Karpas-422 (cell line): ENCODE data around the gene WNT2. TPM values are rescaled to one million over a fixed set of nuclear protein-coding genes. Genes with fewer than 3 reads are reported as not detected.

Experiments used
- DNase-seq: peaks from one replicate; pipeline ENCODE4 v3.0.0-alpha.2; 2015
- H2AFZ ChIP-seq: fragments of 200-600 bp; sonication (generic); 2 replicates; pipeline ENCODE4 v1.6.1; 2014; ENCODE audit warnings: antibody characterized with exemption, low read length, mixed read lengths
- H3K27ac ChIP-seq: fragments of 200-600 bp; sonication (generic); 2 replicates; pipeline ENCODE4 v1.5.1; 2014; ENCODE audit warnings: mild to moderate bottlenecking, low read length, moderate library complexity
- H3K27me3 ChIP-seq: fragments of 200-600 bp; sonication (generic); 2 replicates; pipeline ENCODE4 v1.6.1; 2014; ENCODE audit warnings: low read length, mixed read lengths
- H3K36me3 ChIP-seq: fragments of 200-600 bp; sonication (generic); 2 replicates; pipeline ENCODE4 v1.6.1; 2014; ENCODE audit warnings: low read length, mixed read lengths; ENCODE audit not compliant: insufficient read depth
- H3K4me1 ChIP-seq: fragments of 200-600 bp; sonication (generic); 2 replicates; pipeline ENCODE4 v1.6.1; 2014; ENCODE audit warnings: mild to moderate bottlenecking, low read length, mixed read lengths
- H3K4me2 ChIP-seq: fragments of 200-600 bp; sonication (generic); 2 replicates; pipeline ENCODE4 v1.6.1; 2014; ENCODE audit warnings: low read length, low read depth, mild to moderate bottlenecking; ENCODE audit not compliant: poor library complexity, severe bottlenecking
- H3K4me3 ChIP-seq: fragments of 200-600 bp; sonication (generic); 2 replicates; pipeline ENCODE4 v1.5.1; 2014; ENCODE audit warnings: mild to moderate bottlenecking, antibody characterized with exemption, low read length, mixed read lengths
- H3K79me2 ChIP-seq: fragments of 200-600 bp; sonication (generic); 2 replicates; pipeline ENCODE4 v1.6.1; 2014; ENCODE audit warnings: mild to moderate bottlenecking, low read length, mixed read lengths
- H3K9ac ChIP-seq: fragments of 200-600 bp; sonication (generic); 2 replicates; pipeline ENCODE4 v1.6.0; 2014; ENCODE audit warnings: low read length
- H3K9me2 ChIP-seq: fragments of 200-600 bp; sonication (generic), shearing (Covaris generic); replicated peaks from 2 replicates; pipeline ENCODE4 v1.6.0; 2014; ENCODE audit warnings: mild to moderate bottlenecking, low read length, moderate library complexity; ENCODE audit not compliant: insufficient read depth
- H3K9me3 ChIP-seq: fragments of 300-700, 200-600 bp; sonication (generic); 2 replicates; pipeline ENCODE4 v1.6.1; 2014; ENCODE audit warnings: low read length, mixed read lengths
- H4K20me1 ChIP-seq: fragments of 200-600 bp; sonication (generic); 2 replicates; pipeline ENCODE4 v1.6.1; 2014; ENCODE audit warnings: mild to moderate bottlenecking, antibody characterized with exemption, low read length, low read depth; ENCODE audit not compliant: insufficient read depth
- total RNA-seq: library from RNA; depleted of rRNA; stranded (reverse); fragments of >200 nt; shearing (Covaris generic); gene quantifications from 2 replicates; pipeline ENCODE4 v1.2.3, GENCODE V29; 2014; ENCODE audit warnings: low replicate concordance; rRNA removed

The WNT2 gene
- total RNA-seq: not detected in 2 replicates

DNA sequence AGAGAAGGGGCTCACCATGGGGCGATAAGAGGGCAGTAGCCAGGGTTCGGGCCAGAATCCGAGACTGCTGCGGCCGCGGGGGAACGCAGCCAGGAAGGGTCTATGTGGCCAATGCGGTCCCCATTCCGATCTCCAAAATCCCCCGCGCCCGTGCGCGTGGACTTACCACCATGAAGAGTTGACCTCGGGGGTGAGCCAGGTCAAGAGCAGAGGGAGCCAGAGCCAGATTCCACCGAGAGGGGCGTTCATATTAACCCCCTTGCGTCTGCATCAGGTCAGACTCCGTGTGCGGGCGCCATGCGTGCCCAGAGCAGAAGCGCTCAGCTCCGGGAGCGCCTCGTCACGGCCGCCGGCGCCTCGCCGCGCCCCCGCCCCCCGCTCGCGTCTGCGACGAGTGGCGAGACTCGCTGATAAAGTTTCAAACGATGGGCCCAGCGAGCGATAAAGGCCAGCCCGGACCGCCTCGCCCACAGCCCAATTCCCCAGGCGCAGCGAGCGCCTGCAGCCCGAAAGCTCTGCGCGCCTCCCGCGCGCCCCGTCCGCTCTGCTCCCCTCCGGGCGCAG lies at the start of gene WNT2:
TSS of gene WNT2 (minus strand) at position 318 of the 564 bp plus-strand sequence. CDS start at position 249, 69 bp downstream.
- Histone ChIP-seq H3K27ac (no peak within 1 kb of the TSS), H3K4me3 (no peak within 1 kb of the TSS), H3K9me2 (no peaks in the 10 kb centered on the region), H3K9me3 (no peaks in the 10 kb centered on the region), H3K27me3 (no peaks in the 10 kb centered on the region), H3K36me3 (no peaks in the 10 kb centered on the region), H3K9ac (no peak within 1 kb of the TSS), H3K4me2 (no peak within 1 kb of the TSS), H2AFZ (no peak within 1 kb of the TSS), H3K79me2 (no peaks in the 10 kb centered on the region), H4K20me1 (no peaks in the 10 kb centered on the region), H3K4me1 (no peaks in the 10 kb centered on the region)
- DNase-seq: no peak

DNA sequence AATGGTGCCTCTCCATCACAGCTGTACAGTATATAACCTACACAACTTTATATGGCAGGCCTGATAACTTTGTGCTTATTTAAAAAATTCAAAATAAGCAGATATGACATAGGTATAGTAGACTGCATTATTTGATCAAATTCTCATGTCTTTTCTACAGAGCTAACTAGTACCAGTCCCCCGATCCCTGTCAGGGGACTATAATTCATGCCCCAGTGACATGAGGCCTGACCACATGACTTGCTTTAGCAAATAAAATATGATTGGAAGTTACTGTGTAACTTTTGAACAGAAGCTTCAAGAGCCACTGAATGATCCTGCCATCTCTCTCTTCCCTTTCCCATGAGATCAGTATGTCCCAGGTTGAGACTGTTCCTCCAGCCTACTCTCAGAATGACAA lies 49.2 kb upstream of the WNT2 start:
- Histone ChIP-seq H4K20me1 (no peaks in the 10 kb centered on the region), H3K9me2 (no peaks in the 10 kb centered on the region), H3K79me2 (no peaks in the 10 kb centered on the region), H3K4me3 (no peak overlapping the region), H3K27me3 (no peaks in the 10 kb centered on the region), H3K36me3 (no peaks in the 10 kb centered on the region), H3K4me2 (no peak overlapping the region), H3K4me1 (no peaks in the 10 kb centered on the region), H2AFZ (no peak overlapping the region), H3K9ac (no peak overlapping the region), H3K27ac (no peak overlapping the region), H3K9me3 (no peaks in the 10 kb centered on the region)
- DNase-seq: no peak

DNA sequence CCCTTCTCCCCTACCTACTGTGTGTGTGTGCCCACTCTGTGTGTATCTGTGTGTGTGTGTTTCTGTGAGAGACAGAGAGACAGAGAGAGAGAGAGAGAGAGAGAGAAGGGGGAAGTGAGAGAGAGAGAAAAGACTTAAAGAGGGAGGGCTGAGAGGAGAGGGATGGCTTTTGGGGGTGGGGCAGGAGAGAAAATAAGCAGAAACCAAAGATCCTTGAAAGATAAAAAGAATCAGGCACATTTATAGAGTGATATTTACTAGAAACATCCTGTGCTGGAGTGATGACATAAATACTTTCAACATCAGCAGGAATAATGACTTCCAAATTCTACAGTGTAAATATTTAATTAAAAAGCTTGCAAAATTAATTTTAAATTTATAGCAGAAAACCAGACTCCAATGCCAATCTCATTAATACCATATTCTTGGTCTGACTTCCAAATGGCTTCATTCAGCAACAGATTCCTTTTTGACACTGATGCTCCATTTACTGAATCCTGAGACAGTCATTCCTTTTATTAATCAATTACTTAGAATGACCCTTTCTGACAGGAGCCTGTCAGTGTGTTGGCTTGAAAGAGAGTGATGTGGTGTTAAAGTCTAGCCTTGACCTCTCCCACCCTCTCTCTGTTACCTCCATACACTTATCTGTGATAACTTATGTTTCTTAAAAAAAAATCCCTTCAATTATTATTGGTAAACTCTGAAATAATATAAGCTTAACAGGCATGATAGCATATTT lies 41.7 kb upstream of the WNT2 start:
- Histone ChIP-seq H3K9me3 (no peaks in the 10 kb centered on the region), H3K4me3 (no peak overlapping the region), H3K79me2 (no peaks in the 10 kb centered on the region), H3K4me2 (no peak overlapping the region), H3K9me2 (no peaks in the 10 kb centered on the region), H3K27ac (no peak overlapping the region), H3K4me1 (no peaks in the 10 kb centered on the region), H3K9ac (no peak overlapping the region), H2AFZ (no peak overlapping the region), H4K20me1 (no peaks in the 10 kb centered on the region), H3K27me3 (no peaks in the 10 kb centered on the region), H3K36me3 (no peaks in the 10 kb centered on the region)
- DNase-seq: no peak

DNA sequence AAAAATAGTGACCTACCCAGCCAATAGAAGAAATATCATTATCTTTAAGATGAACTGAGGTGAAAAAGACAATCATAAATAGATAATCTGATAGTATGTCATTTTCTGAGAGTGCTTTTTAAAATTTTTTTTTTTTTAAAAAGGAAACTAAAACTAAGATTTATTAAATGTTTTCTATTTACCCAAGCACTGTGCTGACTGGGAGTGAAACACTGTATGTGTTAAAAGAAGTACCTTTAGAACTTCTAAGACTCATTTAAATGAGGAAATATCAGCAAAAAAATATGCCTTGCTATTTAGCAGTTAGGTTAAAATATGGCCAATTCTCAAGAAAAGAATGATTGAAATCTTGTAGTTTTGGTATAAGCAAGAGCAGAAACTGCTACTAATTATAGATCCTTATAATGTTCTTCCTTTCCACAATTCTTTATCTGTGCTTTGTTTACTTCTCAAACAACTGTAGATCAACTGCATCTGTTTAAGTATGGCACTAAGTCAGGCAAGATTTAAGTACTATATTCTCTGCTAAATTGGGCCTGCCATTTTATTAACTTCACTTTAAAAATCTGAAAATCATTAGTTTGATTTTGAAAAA lies 39.5 kb upstream of the WNT2 start:
- Histone ChIP-seq H3K9ac (no peak overlapping the region), H3K4me2 (no peak overlapping the region), H3K4me3 (no peak overlapping the region), H2AFZ (no peak overlapping the region), H3K4me1 (no peaks in the 10 kb centered on the region), H3K27ac (no peak overlapping the region), H3K36me3 (no peaks in the 10 kb centered on the region), H4K20me1 (no peaks in the 10 kb centered on the region), H3K9me3 (no peaks in the 10 kb centered on the region), H3K9me2 (no peaks in the 10 kb centered on the region), H3K79me2 (no peaks in the 10 kb centered on the region), H3K27me3 (no peaks in the 10 kb centered on the region)
- no peak for DNase-seq

DNA sequence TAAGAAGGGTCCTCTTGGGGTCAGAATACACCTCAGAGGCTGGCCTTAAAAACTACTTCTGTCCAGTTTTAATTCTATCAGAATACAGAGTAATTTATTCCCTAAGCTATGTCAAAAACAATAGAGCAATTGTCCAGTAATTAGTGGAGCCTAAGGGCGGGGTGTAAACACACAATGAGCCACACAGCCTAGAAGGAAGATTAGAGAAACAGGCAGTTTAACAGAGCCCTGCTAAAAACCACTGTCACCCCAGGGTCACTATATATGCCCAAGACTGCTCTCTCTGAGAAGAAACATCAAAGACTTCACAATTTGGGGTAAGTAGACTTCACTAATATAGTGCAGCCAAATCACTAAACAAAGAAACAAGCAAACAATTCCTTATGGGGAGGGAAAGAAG lies 27.2 kb upstream of the WNT2 start:
- no peak overlapping the region for H3K27ac ChIP-seq
- H4K20me1 ChIP-seq: no peaks in the 10 kb centered on the region
- H3K9me3 ChIP-seq: no peaks in the 10 kb centered on the region
- no peak for DNase-seq
- H3K4me3 ChIP-seq: no peak overlapping the region
- no peaks in the 10 kb centered on the region for H3K79me2 ChIP-seq
- no peak overlapping the region for H2AFZ ChIP-seq
- H3K4me1 ChIP-seq: no peaks in the 10 kb centered on the region
- H3K4me2 ChIP-seq: no peak overlapping the region
- H3K36me3 ChIP-seq: no peaks in the 10 kb centered on the region
- no peaks in the 10 kb centered on the region for H3K27me3 ChIP-seq
- H3K9ac ChIP-seq: no peak overlapping the region
- H3K9me2 ChIP-seq: no peaks in the 10 kb centered on the region

DNA sequence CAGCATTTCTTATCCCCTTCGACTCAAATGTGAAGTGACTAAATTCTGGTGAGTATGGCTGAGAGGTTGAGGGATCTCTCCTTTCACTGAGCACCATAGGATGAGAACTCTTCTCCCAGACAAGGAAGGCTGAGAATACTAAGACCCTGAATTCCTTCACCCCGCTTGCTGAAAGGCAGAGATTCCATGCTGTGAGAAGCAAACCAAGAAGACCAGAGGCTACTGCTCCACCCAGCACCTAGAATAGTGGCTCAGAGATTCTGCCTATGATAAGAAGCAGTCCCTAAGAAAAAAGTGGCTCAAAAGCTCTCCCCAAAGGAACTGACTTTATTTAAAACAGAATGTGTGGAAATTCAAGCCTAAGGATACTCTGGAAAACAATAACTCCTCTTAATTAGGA lies 26.7 kb upstream of the WNT2 start:
- Histone ChIP-seq H3K9ac (no peak overlapping the region), H3K9me2 (no peaks in the 10 kb centered on the region), H3K4me2 (no peak overlapping the region), H3K27me3 (no peaks in the 10 kb centered on the region), H4K20me1 (no peaks in the 10 kb centered on the region), H3K79me2 (no peaks in the 10 kb centered on the region), H2AFZ (no peak overlapping the region), H3K9me3 (no peaks in the 10 kb centered on the region), H3K36me3 (no peaks in the 10 kb centered on the region), H3K4me1 (no peaks in the 10 kb centered on the region), H3K27ac (no peak overlapping the region), H3K4me3 (no peak overlapping the region)
- no peak for DNase-seq

DNA sequence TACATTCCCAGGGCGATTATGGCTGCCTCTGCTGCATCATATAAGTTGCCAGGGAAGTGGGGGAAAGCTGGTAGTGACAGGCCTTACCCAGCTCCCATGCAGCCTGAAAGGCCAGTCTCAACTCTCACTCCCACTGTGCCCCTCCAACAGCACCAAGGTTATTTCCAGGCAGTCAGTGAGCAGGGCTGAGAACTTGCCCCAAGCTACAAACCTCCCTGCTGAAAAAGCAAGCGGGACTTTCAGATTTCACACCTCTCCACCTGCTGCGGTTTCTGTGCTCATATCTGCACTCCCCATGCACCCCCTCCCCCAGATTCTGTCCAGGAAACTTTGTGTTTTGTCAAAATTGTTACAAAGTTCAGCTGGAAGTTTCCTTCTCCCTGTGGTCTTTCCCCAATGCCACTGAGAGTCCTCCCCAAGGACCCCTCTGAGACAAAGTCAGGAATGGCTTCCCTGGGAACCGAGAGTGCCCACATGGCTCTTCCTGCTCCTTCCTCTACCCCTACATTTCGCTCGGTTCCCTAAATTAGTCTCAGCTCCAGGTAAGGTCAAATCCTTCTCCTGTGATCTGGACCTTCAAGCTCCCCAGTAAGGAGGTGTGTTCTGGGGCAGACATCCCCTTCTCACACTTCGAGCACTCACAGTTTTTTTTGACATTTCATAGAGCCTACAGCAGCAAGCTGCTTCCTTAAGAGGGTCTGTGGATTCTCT lies 25.3 kb upstream of the WNT2 start:
- H3K9ac ChIP-seq: no peak overlapping the region
- H4K20me1 ChIP-seq: no peaks in the 10 kb centered on the region
- H3K4me2 ChIP-seq: no peak overlapping the region
- no peaks in the 10 kb centered on the region for H3K4me1 ChIP-seq
- no peaks in the 10 kb centered on the region for H3K36me3 ChIP-seq
- H3K4me3 ChIP-seq: no peak overlapping the region
- H3K9me3 ChIP-seq: no peaks in the 10 kb centered on the region
- H3K27ac ChIP-seq: no peak overlapping the region
- no peak overlapping the region for H2AFZ ChIP-seq
- H3K79me2 ChIP-seq: no peaks in the 10 kb centered on the region
- no peaks in the 10 kb centered on the region for H3K9me2 ChIP-seq
- no peak for DNase-seq
- H3K27me3 ChIP-seq: no peaks in the 10 kb centered on the region

DNA sequence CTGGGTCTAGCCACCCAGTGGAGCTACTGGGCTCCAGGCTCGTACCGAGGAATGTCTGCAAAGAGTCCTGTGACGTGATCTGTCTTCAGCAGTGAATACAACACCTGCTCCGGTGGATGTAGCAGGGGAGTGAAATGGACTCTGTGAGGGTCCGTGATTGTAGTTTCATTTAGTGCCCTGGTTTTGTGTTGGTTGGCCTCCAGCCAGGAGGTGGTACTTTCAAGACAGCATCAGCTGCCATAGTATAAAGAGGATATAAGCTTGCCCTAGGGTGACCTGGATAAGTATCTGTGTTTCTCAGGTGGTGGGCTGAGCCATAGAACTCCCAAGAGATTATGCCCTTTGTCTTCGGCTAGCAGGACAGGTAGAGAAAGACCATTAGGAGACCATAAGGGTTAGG lies 24.6 kb upstream of the WNT2 start:
- H3K4me2 ChIP-seq: no peak overlapping the region
- no peak for DNase-seq
- H3K27me3 ChIP-seq: no peaks in the 10 kb centered on the region
- H4K20me1 ChIP-seq: no peaks in the 10 kb centered on the region
- no peaks in the 10 kb centered on the region for H3K9me3 ChIP-seq
- H3K79me2 ChIP-seq: no peaks in the 10 kb centered on the region
- H3K27ac ChIP-seq: no peak overlapping the region
- H2AFZ ChIP-seq: no peak overlapping the region
- no peak overlapping the region for H3K4me3 ChIP-seq
- no peaks in the 10 kb centered on the region for H3K9me2 ChIP-seq
- no peaks in the 10 kb centered on the region for H3K4me1 ChIP-seq
- H3K36me3 ChIP-seq: no peaks in the 10 kb centered on the region
- H3K9ac ChIP-seq: no peak overlapping the region
